Measurements from ENCODE around the gene TSPY4.
"Not testable (repeated sequence)": the region's sequence is repeated elsewhere in the genome, so short reads cannot be mapped to it uniquely, and the experiment has no call there.

The TSPY4 gene, protein sequence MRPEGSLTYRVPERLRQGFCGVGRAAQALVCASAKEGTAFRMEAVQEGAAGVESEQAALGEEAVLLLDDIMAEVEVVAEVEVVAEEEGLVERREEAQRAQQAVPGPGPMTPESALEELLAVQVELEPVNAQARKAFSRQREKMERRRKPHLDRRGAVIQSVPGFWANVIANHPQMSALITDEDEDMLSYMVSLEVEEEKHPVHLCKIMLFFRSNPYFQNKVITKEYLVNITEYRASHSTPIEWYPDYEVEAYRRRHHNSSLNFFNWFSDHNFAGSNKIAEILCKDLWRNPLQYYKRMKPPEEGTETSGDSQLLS

DNA sequence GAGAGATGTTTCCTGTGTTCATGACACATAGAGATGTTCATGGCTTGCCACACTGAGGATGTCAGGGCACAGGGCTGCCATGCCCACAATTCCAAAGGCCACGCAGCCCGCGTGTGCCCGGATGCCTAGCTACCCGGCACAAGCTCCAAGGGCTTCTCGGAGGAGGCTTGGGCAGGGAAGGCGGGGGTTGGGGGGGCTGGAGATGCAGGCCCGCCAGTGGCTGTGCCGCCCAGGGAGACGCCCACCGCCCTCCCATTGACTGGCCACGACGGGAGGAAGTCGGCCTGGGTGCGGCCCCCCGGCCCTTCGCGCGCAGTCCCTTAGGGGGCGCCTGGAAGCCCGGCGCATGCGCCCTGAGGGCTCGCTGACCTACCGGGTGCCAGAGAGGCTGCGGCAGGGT is at the start of gene TSPY4:
TSS of gene TSPY4 (plus strand) at position 301 of the 400 bp plus-strand sequence. CDS start at position 347, 46 bp downstream.
- DNase-seq: not testable (repeated sequence)

GRCh38 chrY:9320996-9321395 is 16.3 kb upstream of the TSPY4 start:
- DNase-seq: no peak

DNA sequence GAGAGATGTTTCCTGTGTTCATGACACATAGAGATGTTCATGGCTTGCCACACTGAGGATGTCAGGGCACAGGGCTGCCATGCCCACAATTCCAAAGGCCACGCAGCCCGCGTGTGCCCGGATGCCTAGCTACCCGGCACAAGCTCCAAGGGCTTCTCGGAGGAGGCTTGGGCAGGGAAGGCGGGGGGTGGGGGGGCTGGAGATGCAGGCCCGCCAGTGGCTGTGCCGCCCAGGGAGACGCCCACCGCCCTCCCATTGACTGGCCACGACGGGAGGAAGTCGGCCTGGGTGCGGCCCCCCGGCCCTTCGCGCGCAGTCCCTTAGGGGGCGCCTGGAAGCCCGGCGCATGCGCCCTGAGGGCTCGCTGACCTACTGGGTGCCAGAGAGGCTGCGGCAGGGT is 20.2 kb downstream of the TSPY4 start, which contains the start of gene TSPY8:
TSS of gene TSPY8 (plus strand) at position 301 of the 400 bp plus-strand sequence. CDS start at position 347, 46 bp downstream.
- DNase-seq: not testable (repeated sequence)

Measured in stimulated activated CD4-positive, alpha-beta T cell treated with anti-CD3 and anti-CD28 coated beads, Interleukin-2, amount 100 ng/mL, for 48 hours (primary cell).